SK-N-SH treated with all-trans-retinoic acid at 6 μM for 48 hours (cell line): Measurements from ENCODE around the gene VGLL2.
A peak's percentile ranks its signal among the peaks of the same experiment; 100 is the strongest.

Source experiments
- ATAC-seq: fragments of 200-7000 bp; cut with Tn5 transposase; 3 replicates; pipeline ENCODE4 v1.9.1; 2020; ENCODE audit warnings: mild to moderate bottlenecking, moderate library complexity
- ARNTL ChIP-seq: fragments of 450-650 bp; formaldehyde crosslinking; IDR thresholded peaks from 2 replicates; pipeline ENCODE4 v1.5.0; 2020; ENCODE audit warnings: low read depth, mild to moderate bottlenecking, moderate library complexity, borderline replicate concordance
- BACH2 ChIP-seq: fragments of 250-450 bp; sonication (Bioruptor Pico); IDR thresholded peaks from 2 replicates; pipeline ENCODE4 v1.9.0; 2021; ENCODE audit warnings: mild to moderate bottlenecking, borderline replicate concordance
- ESRRG ChIP-seq: fragments of 250-450 bp; sonication (Bioruptor Pico); IDR thresholded peaks from 2 replicates; pipeline ENCODE4 v1.6.1; 2021; ENCODE audit warnings: mild to moderate bottlenecking
- GLIS3 ChIP-seq: fragments of 250-450 bp; sonication (Bioruptor Pico); IDR thresholded peaks from 2 replicates; pipeline ENCODE4 v1.5.0; 2020; ENCODE audit warnings: mild to moderate bottlenecking, moderate library complexity
- ISL1 ChIP-seq: fragments of 250-450 bp; sonication (Bioruptor Pico); IDR thresholded peaks from 2 replicates; pipeline ENCODE4 v2.1.2; 2022; ENCODE audit warnings: mild to moderate bottlenecking, moderate library complexity
- OSR1 ChIP-seq: fragments of 250-450 bp; sonication (Bioruptor Pico); IDR thresholded peaks from 2 replicates; pipeline ENCODE4 v1.8.0; 2022; ENCODE audit warnings: moderate library complexity, mild to moderate bottlenecking, inconsistent platforms
- RARB ChIP-seq: fragments of 250-450 bp; sonication (Bioruptor Pico); IDR thresholded peaks from 2 replicates; pipeline ENCODE4 v1.8.0; 2021; ENCODE audit warnings: mild to moderate bottlenecking, moderate library complexity
- ZFP3 ChIP-seq: fragments of 250-450 bp; sonication (Bioruptor Pico); IDR thresholded peaks from 2 replicates; pipeline ENCODE4 v1.5.0; 2020; ENCODE audit warnings: mild to moderate bottlenecking, moderate library complexity
- ZNF565 ChIP-seq: fragments of 450-650 bp; formaldehyde crosslinking; conservative IDR thresholded peaks from 2 replicates; pipeline ENCODE4 v1.5.0; 2020; ENCODE audit warnings: low read depth, mild to moderate bottlenecking, moderate library complexity
- ZNF70 ChIP-seq: fragments of 450-650 bp; formaldehyde crosslinking; IDR thresholded peaks from 2 replicates; pipeline ENCODE4 v1.5.0; 2020; ENCODE audit warnings: mild to moderate bottlenecking, moderate library complexity
- ZNF8 ChIP-seq: fragments of 450-650 bp; formaldehyde crosslinking; IDR thresholded peaks from 2 replicates; pipeline ENCODE4 v1.5.0; 2020; ENCODE audit warnings: mild to moderate bottlenecking, moderate library complexity
- TF ChIP-seq, protein P1 (sequence below): fragments of 250-450 bp; sonication (Bioruptor Pico); IDR thresholded peaks from 2 replicates; pipeline ENCODE4 v1.5.1; 2020; ENCODE audit warnings: low read depth, mild to moderate bottlenecking, moderate library complexity
- TF ChIP-seq, protein P2 (sequence below): fragments of 250-450 bp; sonication (Bioruptor Pico); IDR thresholded peaks from 2 replicates; pipeline ENCODE4 v1.5.0; 2020; ENCODE audit warnings: mild to moderate bottlenecking, moderate library complexity

Gene VGLL2

DNA sequence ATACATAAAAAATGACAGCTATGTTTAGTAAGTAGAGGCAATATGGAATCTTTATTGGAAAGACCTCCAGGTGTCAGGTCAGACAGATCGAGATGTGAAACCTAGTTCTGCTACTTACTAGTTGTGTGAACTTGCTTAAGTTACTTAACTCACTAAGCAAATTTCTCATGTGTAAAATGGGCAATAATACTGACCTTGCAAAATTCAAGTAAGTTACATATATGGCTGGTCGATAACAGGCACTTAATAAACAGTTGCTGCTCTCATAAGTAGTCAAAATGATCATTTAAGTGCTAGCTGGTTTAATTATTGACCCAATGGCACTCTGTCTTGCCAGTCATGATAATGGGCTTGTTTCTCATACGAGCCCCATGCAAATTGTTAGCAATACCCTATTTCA, 46.0 kb downstream of the VGLL2 start (continued):
- TF ChIP-seq, protein P1, sequence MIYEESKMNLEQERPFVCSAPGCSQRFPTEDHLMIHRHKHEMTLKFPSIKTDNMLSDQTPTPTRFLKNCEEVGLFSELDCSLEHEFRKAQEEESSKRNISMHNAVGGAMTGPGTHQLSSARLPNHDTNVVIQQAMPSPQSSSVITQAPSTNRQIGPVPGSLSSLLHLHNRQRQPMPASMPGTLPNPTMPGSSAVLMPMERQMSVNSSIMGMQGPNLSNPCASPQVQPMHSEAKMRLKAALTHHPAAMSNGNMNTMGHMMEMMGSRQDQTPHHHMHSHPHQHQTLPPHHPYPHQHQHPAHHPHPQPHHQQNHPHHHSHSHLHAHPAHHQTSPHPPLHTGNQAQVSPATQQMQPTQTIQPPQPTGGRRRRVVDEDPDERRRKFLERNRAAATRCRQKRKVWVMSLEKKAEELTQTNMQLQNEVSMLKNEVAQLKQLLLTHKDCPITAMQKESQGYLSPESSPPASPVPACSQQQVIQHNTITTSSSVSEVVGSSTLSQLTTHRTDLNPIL, result no peak
- TF ChIP-seq RARB (no peak), ZNF70 (CRISPR knock-in tag) (no peak)

DNA sequence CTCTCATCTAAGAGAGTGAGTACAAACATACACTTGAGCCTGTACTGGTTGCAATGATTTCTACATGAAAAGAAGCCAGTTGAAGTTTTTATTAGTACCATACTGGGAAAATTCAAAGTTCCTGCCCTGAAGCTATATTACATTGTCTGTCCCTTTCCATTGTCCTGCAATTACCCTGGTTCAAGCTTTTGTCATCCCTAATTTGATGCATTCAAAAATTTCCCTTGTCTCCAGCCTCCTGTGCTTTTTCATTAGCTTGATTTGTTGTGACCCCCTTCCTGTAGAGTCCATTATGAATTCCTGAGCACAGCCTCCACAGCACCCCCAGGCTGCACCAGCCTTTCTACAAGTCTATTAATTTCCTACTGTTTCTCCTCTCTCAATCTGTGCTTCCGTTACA, 46.4 kb downstream of the VGLL2 start:
- TF ChIP-seq BACH2, result no peak
- ATAC-seq, result no peak

DNA sequence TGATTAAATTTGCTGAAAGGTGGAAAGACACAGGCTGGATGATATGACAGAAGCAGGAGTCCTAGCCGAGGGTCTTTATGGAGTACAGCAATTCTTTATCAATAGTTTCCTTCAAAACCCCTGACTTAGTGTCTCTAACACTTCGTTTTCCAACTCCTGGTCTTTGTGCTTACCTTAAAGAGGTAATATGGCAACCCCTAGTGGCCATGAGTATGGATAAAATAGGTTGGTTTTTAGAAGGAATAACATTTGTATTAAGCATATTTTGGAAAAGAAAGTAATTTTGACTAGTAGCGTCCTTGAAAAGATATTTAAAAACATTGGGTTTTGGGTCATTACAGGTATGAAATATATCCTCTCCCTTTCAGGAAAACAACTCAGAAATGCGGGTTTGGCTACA, 51.9 kb downstream of the VGLL2 start:
- TF ChIP-seq, protein P1, result no peak
- TF ChIP-seq ZFP3 (CRISPR knock-in tag) (no peak), OSR1 (CRISPR knock-in tag) (no peak), BACH2 (no peak), ESRRG (CRISPR knock-in tag) (no peak), ZNF565 (no peak), ISL1 (no peak), ZNF70 (CRISPR knock-in tag) (no peak), GLIS3 (CRISPR knock-in tag) (no peak), RARB (no peak), ARNTL (no peak), ZNF8 (no peak)
- TF ChIP-seq, protein P2, sequence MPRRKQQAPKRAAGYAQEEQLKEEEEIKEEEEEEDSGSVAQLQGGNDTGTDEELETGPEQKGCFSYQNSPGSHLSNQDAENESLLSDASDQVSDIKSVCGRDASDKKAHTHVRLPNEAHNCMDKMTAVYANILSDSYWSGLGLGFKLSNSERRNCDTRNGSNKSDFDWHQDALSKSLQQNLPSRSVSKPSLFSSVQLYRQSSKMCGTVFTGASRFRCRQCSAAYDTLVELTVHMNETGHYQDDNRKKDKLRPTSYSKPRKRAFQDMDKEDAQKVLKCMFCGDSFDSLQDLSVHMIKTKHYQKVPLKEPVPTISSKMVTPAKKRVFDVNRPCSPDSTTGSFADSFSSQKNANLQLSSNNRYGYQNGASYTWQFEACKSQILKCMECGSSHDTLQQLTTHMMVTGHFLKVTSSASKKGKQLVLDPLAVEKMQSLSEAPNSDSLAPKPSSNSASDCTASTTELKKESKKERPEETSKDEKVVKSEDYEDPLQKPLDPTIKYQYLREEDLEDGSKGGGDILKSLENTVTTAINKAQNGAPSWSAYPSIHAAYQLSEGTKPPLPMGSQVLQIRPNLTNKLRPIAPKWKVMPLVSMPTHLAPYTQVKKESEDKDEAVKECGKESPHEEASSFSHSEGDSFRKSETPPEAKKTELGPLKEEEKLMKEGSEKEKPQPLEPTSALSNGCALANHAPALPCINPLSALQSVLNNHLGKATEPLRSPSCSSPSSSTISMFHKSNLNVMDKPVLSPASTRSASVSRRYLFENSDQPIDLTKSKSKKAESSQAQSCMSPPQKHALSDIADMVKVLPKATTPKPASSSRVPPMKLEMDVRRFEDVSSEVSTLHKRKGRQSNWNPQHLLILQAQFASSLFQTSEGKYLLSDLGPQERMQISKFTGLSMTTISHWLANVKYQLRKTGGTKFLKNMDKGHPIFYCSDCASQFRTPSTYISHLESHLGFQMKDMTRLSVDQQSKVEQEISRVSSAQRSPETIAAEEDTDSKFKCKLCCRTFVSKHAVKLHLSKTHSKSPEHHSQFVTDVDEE (CRISPR knock-in tag), result no peak
- TF ChIP-seq, all 23 proteins: peak for 0
- ATAC-seq, result peak; percentile 71
